ENCODE results near the gene HRCT1.
"Not testable (repeated sequence)": the region's sequence is repeated elsewhere in the genome, so short reads cannot be mapped to it uniquely, and the experiment has no call there.

GRCh38 chr9:35884908-35885307 lies 21.1 kb upstream of the HRCT1 start:
- not testable (repeated sequence) for TF ChIP-seq CTCF, POLR2A, POLR2AphosphoS5 (IDR thresholded peaks at IDR 0.05)

Data from breast epithelium (tissue), 3 donors.